Smooth muscle cell (in vitro differentiated cells): ENCODE measurements around the gene PDHA1. TPM values are rescaled to one million over a fixed set of nuclear protein-coding genes. Genes with fewer than 3 reads are reported as not detected.

Source experiments
- DNase-seq: peaks from one replicate; lab custom pipeline; 2025; ENCODE audit not compliant: unreplicated experiment; lab: John Stamatoyannopoulos, UW
- H2AFZ ChIP-seq: fragments of 200-600 bp; sonication (generic); 2 replicates; pipeline ENCODE4 v1.6.0; 2016; ENCODE audit warnings: antibody characterized with exemption, low read depth, mild to moderate bottlenecking
- H3F3A ChIP-seq: fragments of 200-600 bp; sonication (generic); 2 replicates; pipeline ENCODE4 v1.6.0; 2017; ENCODE audit warnings: antibody characterized with exemption, low read depth
- H3K27ac ChIP-seq: fragments of 200-600 bp; sonication (generic); 2 replicates; pipeline ENCODE4 v1.5.1; 2016; ENCODE audit warnings: low read depth, mild to moderate bottlenecking
- H3K27me3 ChIP-seq: fragments of 200-600 bp; sonication (generic); 2 replicates; pipeline ENCODE4 v1.6.1; 2016; ENCODE audit warnings: low read depth, mild to moderate bottlenecking
- H3K36me3 ChIP-seq: fragments of 200-600 bp; sonication (generic); 2 replicates; pipeline ENCODE4 v1.5.1; 2016; ENCODE audit warnings: low read depth
- H3K4me1 ChIP-seq: fragments of 200-600 bp; sonication (generic); 2 replicates; pipeline ENCODE4 v1.5.1; 2016; ENCODE audit warnings: low read depth
- H3K4me2 ChIP-seq: fragments of 200-600 bp; sonication (generic); 2 replicates; pipeline ENCODE4 v1.6.0; 2016; ENCODE audit warnings: mild to moderate bottlenecking
- H3K4me3 ChIP-seq: fragments of 200-600 bp; sonication (generic); 2 replicates; pipeline ENCODE4 v1.5.1; 2016; ENCODE audit warnings: mild to moderate bottlenecking
- H3K79me2 ChIP-seq: fragments of 200-600 bp; sonication (generic); 2 replicates; pipeline ENCODE4 v1.6.0; 2016; ENCODE audit warnings: low read depth, mild to moderate bottlenecking
- H3K9ac ChIP-seq: fragments of 200-600 bp; sonication (generic); 2 replicates; pipeline ENCODE4 v1.6.0; 2016; ENCODE audit warnings: low read depth
- H3K9me3 ChIP-seq: fragments of 200-600 bp; sonication (generic); replicated peaks from 2 replicates; pipeline ENCODE4 v1.5.1; 2016; ENCODE audit warnings: low read depth
- H4K20me1 ChIP-seq: fragments of 200-600 bp; sonication (generic); 2 replicates; pipeline ENCODE4 v1.6.0; 2016; ENCODE audit warnings: low read depth
- WGBS: methylation state at CpG from one replicate; pipeline ENCODE4 v1.1.7; 2016; ENCODE audit warnings: low lambda C conversion rate; 5-methylcytosine and 5-hydroxymethylcytosine counted together
- polyA plus RNA-seq: library from polyadenylated mRNA; unstranded; fragments of >200 nt; fragmentation: Nextera tagmentation; extraction: Ambion mirVana; gene quantifications from 2 replicates; pipeline ENCODE4 v1.2.1, GENCODE V29; 2016
- total RNA-seq: library from RNA; depleted of rRNA; stranded (reverse); fragments of >200 nt; gene quantifications from 2 replicates; pipeline ENCODE4 v1.2.3, GENCODE V29; 2014
- TF ChIP-seq, protein P1 (sequence below): fragments of 200-600 bp; sonication (generic); IDR thresholded peaks from 2 replicates; pipeline ENCODE4 v1.5.1; 2017; ENCODE audit warnings: borderline replicate concordance, mild to moderate bottlenecking, antibody characterized with exemption; ENCODE audit not compliant: insufficient read depth, poor library complexity, severe bottlenecking

PDHA1 gene
- total RNA-seq (97.8 and 121 TPM in 2 replicates), polyA plus RNA-seq (205 and 222 TPM in 2 replicates)

DNA sequence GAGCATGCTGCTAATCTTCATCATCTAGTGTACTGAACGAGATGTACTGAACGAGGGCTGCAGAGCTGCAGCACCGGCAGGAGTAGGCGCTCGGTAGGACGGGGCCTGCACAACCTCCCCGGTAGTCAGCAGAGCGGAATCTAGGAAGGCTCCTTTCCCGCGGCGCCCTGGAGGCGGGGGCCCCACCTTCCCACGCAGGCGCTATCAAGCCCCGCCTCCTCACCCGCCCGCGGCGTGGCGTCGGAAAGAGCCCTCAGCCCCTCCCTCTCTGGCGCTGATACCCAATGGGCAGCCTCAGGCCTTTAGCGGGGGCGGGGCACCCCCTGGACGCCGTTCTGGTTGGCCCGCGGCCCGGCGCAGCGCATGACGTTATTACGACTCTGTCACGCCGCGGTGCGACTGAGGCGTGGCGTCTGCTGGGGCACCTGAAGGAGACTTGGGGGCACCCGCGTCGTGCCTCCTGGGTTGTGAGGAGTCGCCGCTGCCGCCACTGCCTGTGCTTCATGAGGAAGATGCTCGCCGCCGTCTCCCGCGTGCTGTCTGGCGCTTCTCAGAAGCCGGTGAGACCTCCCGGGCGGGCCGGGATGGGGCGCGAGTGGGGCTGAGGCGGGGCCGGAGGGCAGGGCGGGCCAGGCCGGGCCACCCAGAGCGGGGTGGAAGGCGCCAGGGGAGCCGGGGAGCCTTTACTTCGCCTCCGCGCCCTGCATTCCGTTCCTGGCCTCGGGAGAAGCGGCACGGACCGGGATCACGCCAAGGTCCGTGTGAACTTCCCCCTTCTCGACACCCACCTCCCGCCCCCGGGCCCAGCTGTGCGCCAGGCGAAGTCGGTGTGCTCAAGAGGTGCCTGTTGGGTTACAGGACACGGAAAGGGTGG is at the start of gene PDHA1:
Gene PDHA1 (plus strand): TSS at position 393 of the 874 bp plus-strand sequence. CDS start 111 bp downstream, at position 504.
- Histone ChIP-seq H3K4me3 (peak within 1 kb of the TSS; percentile 79), H4K20me1 (peaks cover 32% of the 10 kb centered on the region), H3K27ac (peak within 1 kb of the TSS; percentile 83), H3F3A (no peaks in the 10 kb centered on the region), H3K79me2 (peaks cover 35% of the 10 kb centered on the region), H3K9ac (peak within 1 kb of the TSS; percentile 85), H3K36me3 (no peaks in the 10 kb centered on the region), H3K27me3 (no peaks in the 10 kb centered on the region), H3K4me2 (peak within 1 kb of the TSS; percentile 84), H2AFZ (peak within 1 kb of the TSS; percentile 92), H3K4me1 (no peaks in the 10 kb centered on the region), H3K9me3 (no peaks in the 10 kb centered on the region)
- WGBS, result 44% methylated on average over 47 of the region's 81 CpGs
- TF ChIP-seq, protein P1, sequence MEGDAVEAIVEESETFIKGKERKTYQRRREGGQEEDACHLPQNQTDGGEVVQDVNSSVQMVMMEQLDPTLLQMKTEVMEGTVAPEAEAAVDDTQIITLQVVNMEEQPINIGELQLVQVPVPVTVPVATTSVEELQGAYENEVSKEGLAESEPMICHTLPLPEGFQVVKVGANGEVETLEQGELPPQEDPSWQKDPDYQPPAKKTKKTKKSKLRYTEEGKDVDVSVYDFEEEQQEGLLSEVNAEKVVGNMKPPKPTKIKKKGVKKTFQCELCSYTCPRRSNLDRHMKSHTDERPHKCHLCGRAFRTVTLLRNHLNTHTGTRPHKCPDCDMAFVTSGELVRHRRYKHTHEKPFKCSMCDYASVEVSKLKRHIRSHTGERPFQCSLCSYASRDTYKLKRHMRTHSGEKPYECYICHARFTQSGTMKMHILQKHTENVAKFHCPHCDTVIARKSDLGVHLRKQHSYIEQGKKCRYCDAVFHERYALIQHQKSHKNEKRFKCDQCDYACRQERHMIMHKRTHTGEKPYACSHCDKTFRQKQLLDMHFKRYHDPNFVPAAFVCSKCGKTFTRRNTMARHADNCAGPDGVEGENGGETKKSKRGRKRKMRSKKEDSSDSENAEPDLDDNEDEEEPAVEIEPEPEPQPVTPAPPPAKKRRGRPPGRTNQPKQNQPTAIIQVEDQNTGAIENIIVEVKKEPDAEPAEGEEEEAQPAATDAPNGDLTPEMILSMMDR, result no peak
- peak; percentile 62 for DNase-seq

DNA sequence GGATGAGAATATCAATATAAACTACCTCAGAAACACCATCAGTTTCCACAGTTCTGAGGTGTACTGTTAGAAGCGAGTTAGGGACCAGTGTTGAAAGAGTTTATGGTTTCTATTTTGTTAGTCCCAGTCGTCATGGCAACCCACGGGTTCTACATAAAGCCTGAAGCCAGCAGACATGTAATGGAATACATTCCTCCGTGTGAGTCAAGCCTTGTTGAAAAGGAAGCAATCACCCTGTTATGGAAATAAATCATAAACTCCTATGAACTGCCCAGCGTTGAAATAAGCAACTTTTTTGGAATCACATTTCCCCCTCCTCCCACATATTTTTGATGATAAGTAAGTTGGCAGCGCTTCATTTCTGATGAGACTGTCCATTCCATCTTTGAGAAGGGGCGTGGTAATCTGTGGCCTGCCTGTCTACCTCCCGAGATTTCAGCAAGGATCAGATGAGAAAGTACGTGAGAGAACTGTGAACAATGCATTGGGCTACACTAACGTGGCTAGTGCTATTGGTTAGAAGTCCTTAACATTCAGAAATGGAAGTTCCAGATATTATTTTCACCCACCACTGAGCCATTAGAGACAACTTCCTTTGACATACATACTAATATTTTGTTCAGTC is 40.4 kb upstream of the PDHA1 start:
- no peak overlapping the region for H3K9ac ChIP-seq
- H3K79me2 ChIP-seq, result no peaks in the 10 kb centered on the region
- TF ChIP-seq, protein P1, result no peak
- no peaks in the 10 kb centered on the region for H3F3A ChIP-seq
- H3K4me3 ChIP-seq, result no peak overlapping the region
- no peaks in the 10 kb centered on the region for H3K36me3 ChIP-seq
- no peaks in the 10 kb centered on the region for H4K20me1 ChIP-seq
- H3K4me1 ChIP-seq, result no peaks in the 10 kb centered on the region
- no peak overlapping the region for H3K4me2 ChIP-seq
- H2AFZ ChIP-seq, result no peak overlapping the region
- no peak for DNase-seq
- H3K27ac ChIP-seq, result no peak overlapping the region
- no peaks in the 10 kb centered on the region for H3K27me3 ChIP-seq
- no peaks in the 10 kb centered on the region for H3K9me3 ChIP-seq
- 72% methylated on average over 10 of the region's 10 CpGs for WGBS

DNA sequence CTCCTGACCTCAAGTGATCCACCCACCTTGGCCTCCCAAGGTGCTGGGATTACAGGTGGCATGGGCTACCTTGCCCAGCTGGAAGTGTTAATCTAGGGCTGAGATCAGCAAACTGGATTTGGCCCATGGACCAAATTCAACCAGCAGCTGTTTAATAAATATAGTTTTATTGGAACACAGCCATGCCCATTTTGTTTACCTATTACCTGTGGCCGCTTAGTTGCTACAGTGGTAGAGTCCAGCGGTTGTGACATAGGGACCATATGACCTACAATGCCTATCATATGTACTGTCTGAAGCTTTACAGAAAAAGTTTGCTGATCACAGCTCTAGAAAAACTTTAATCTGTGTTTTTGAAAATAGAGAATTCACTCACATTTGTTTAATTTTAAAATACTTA is 17.2 kb upstream of the PDHA1 start:
- H3K79me2 ChIP-seq, result no peaks in the 10 kb centered on the region
- H3K4me1 ChIP-seq, result no peaks in the 10 kb centered on the region
- TF ChIP-seq, protein P1, result no peak
- H3K4me2 ChIP-seq, result no peak overlapping the region
- no peak overlapping the region for H3K27ac ChIP-seq
- 94% methylated on average over 2 of the region's 2 CpGs for WGBS
- H3F3A ChIP-seq, result no peaks in the 10 kb centered on the region
- no peaks in the 10 kb centered on the region for H4K20me1 ChIP-seq
- H3K9ac ChIP-seq, result no peak overlapping the region
- DNase-seq, result no peak
- H3K36me3 ChIP-seq, result no peaks in the 10 kb centered on the region
- no peak overlapping the region for H3K4me3 ChIP-seq
- H3K9me3 ChIP-seq, result no peaks in the 10 kb centered on the region
- H2AFZ ChIP-seq, result no peak overlapping the region
- H3K27me3 ChIP-seq, result no peaks in the 10 kb centered on the region
